Stimulated activated CD8-positive, alpha-beta memory T cell treated with anti-CD3 and anti-CD28 coated beads, Interleukin-2, amount 100 ng/mL, for 48 hours (primary cell): ENCODE measurements around the gene OTULIN.
A peak's percentile ranks its signal among the peaks of the same experiment; 100 is the strongest.

Experiments
- DNase-seq, 2 donors: peaks; one replicate each; pipeline ENCODE4 v3.0.0-alpha.2; 2020; ENCODE audit warnings: low read depth in 2 of 2

The OTULIN gene

GRCh38 chr5:14721990-14722656 lies 57.6 kb downstream of the OTULIN start:
- DNase-seq: no peak

- DNase-seq: no peak
These were observed 58.4 kb downstream of the OTULIN start for GRCh38 chr5:14722923-14723322.

GRCh38 chr5:14723701-14724132 lies 59.2 kb downstream of the OTULIN start:
- no peak for DNase-seq

GRCh38 chr5:14724633-14725032 lies 60.1 kb downstream of the OTULIN start:
- DNase-seq: no peak

- no peak for DNase-seq
These were observed 61.7 kb downstream of the OTULIN start for GRCh38 chr5:14726066-14726838.

- DNase-seq: peak; percentile 61 to 65
These were observed 62.9 kb downstream of the OTULIN start for GRCh38 chr5:14727428-14727865.

- DNase-seq: no peak
These were observed 63.5 kb downstream of the OTULIN start for GRCh38 chr5:14727928-14728458.

- no peak for DNase-seq
These were observed 64.0 kb downstream of the OTULIN start for GRCh38 chr5:14728459-14728938.

GRCh38 chr5:14729448-14730385 lies 65.2 kb downstream of the OTULIN start:
- DNase-seq: no peak

- DNase-seq: no peak
These were observed 65.9 kb downstream of the OTULIN start for GRCh38 chr5:14730466-14730865.

- DNase-seq: no peak
These were observed 66.4 kb downstream of the OTULIN start for GRCh38 chr5:14730881-14731280.

- DNase-seq: no peak
These were observed 68.5 kb downstream of the OTULIN start for GRCh38 chr5:14732991-14733390.

- no peak for DNase-seq
These were observed 69.1 kb downstream of the OTULIN start for GRCh38 chr5:14733661-14734060.

GRCh38 chr5:14734396-14734795 lies 69.9 kb downstream of the OTULIN start:
- no peak for DNase-seq

GRCh38 chr5:14735944-14736343 lies 71.4 kb downstream of the OTULIN start:
- DNase-seq: no peak

GRCh38 chr5:14737291-14737690 lies 72.8 kb downstream of the OTULIN start:
- DNase-seq: no peak

- DNase-seq: no peak
These were observed 73.5 kb downstream of the OTULIN start for GRCh38 chr5:14738050-14738449.

- no peak for DNase-seq
These were observed 75.0 kb downstream of the OTULIN start for GRCh38 chr5:14739538-14739937.

- DNase-seq: no peak
These were observed 75.5 kb downstream of the OTULIN start for GRCh38 chr5:14739981-14740380.

GRCh38 chr5:14741131-14741530 lies 76.6 kb downstream of the OTULIN start:
- no peak for DNase-seq

GRCh38 chr5:14741801-14742440 lies 77.4 kb downstream of the OTULIN start:
- DNase-seq: no peak
